Keratinocyte (primary cell): ENCODE measurements around the gene GPX5.

ENCODE experiments used
- EZH2 ChIP-seq: IDR thresholded peaks from one replicate; pipeline ENCODE4 v1.6.1; 2012; ENCODE audit warnings: inconsistent platforms, mild to moderate bottlenecking, low read length, moderate library complexity
- TF ChIP-seq, protein P1 (sequence below), 3 experiments: IDR thresholded peaks in 1 of 3; conservative IDR thresholded peaks in 1 of 3; optimal IDR thresholded peaks in 1 of 3; 2 replicates in 2 of 3; 3 replicates in 1 of 3; pipeline versions ENCODE3 to v1.5.1; 2011; ENCODE audit warnings: low read length in 3 of 3, mild to moderate bottlenecking in 3 of 3, moderate library complexity in 2 of 3, control low read depth in 1 of 3, inconsistent platforms in 1 of 3; ENCODE audit not compliant: insufficient read depth in 2 of 3; ENCODE audit errors: extremely low read depth in 1 of 3

DNA sequence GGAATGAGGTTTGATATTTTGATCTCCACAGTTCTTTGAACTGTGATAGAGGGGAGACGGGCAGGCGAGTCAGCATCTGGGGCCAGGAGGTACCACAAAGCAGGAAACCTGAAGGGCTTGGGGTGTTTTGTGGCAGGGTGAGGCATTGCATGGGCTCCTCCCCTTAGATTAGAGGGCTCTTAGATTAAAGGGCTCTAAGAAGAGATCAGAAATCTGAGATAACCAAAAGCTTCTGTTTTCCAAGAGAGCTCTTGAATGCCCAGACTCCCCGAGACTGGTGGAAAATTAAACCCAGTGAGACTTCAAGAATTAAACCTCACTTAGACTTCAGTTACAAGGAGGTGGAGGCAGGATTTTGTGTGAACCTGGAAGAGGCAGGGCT, 2.4 kb upstream of the GPX5 start:
- TF ChIP-seq, protein P1, sequence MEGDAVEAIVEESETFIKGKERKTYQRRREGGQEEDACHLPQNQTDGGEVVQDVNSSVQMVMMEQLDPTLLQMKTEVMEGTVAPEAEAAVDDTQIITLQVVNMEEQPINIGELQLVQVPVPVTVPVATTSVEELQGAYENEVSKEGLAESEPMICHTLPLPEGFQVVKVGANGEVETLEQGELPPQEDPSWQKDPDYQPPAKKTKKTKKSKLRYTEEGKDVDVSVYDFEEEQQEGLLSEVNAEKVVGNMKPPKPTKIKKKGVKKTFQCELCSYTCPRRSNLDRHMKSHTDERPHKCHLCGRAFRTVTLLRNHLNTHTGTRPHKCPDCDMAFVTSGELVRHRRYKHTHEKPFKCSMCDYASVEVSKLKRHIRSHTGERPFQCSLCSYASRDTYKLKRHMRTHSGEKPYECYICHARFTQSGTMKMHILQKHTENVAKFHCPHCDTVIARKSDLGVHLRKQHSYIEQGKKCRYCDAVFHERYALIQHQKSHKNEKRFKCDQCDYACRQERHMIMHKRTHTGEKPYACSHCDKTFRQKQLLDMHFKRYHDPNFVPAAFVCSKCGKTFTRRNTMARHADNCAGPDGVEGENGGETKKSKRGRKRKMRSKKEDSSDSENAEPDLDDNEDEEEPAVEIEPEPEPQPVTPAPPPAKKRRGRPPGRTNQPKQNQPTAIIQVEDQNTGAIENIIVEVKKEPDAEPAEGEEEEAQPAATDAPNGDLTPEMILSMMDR (optimal IDR thresholded peaks at IDR 0.05 in 1 of 3, IDR thresholded peaks at IDR 0.05 in 1 of 3, conservative IDR thresholded peaks at IDR 0.05 in 1 of 3; ENCODE audit: extremely low read depth in 1 of 3, insufficient read depth in 2 of 3, low read length in 3 of 3): no peak
- no peak for TF ChIP-seq EZH2
